HUES64 (cell line): Measurements from ENCODE around the gene CROCC.
"Not testable (repeated sequence)": the region's sequence is repeated elsewhere in the genome, so short reads cannot be mapped to it uniquely, and the experiment has no call there.

ENCODE experiments used
- H3K27ac ChIP-seq: 2 replicates; pipeline ENCODE4 v1.7.0; 2013; ENCODE audit warnings: low read depth, low read length, inconsistent platforms
- H3K27me3 ChIP-seq: 2 replicates; pipeline ENCODE4 v1.6.1; 2013; ENCODE audit warnings: mild to moderate bottlenecking, low read length; ENCODE audit not compliant: insufficient read depth
- H3K36me3 ChIP-seq: 2 replicates; pipeline ENCODE4 v1.6.1; 2013; ENCODE audit warnings: mild to moderate bottlenecking, low read length; ENCODE audit not compliant: insufficient read depth
- H3K4me1 ChIP-seq: 2 replicates; pipeline ENCODE4 v1.6.1; 2013; ENCODE audit warnings: mild to moderate bottlenecking, low read length, moderate library complexity; ENCODE audit not compliant: insufficient read depth
- H3K4me3 ChIP-seq: 2 replicates; pipeline ENCODE4 v1.5.1; 2013; ENCODE audit warnings: mild to moderate bottlenecking, low read length, moderate library complexity
- H3K9ac ChIP-seq: 2 replicates; pipeline ENCODE4 v1.6.1; 2013; ENCODE audit warnings: mild to moderate bottlenecking, low read depth, low read length
- H3K9me3 ChIP-seq: 2 replicates; pipeline ENCODE4 v1.6.1; 2013; ENCODE audit warnings: low read depth, low read length; ENCODE audit not compliant: insufficient read depth
- WGBS: fragments of 150-250, 120-280 bp; methylation state at CpG from one replicate; pipeline ENCODE4 v1.1.7; 2013; ENCODE audit warnings: missing lambda C conversion rate; 5-methylcytosine and 5-hydroxymethylcytosine counted together

CROCC gene

DNA sequence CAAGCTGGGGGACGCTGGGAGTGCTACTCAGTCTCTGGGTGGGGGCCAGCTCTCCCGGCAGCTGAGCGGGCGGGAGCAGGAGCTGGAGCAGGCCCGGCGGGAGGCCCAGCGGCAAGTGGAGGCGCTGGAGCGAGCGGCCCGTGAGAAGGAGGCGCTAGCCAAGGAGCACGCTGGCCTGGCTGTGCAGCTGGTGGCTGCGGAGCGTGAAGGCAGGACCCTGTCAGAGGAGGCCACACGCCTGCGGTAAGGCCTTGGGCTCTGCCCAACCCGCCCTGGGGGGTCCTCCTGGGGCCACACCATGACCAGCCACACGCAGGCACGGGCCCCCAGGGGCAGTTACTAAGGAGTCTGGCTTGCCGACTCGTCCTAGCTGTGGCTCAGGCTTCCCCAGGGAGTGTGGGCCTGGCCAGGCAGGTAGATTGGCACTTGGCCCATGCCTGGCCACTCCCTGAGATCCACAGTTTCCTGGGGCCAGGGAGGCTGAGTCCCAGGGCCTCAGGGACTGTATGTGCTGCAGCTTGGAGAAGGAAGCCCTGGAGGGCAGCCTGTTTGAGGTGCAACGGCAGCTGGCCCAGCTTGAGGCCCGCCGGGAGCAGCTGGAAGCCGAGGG, 26.7 kb downstream of the CROCC start:
- H3K27me3 ChIP-seq, H3K9ac ChIP-seq, H3K9me3 ChIP-seq, H3K27ac ChIP-seq, H3K4me1 ChIP-seq, H3K4me3 ChIP-seq: not testable (repeated sequence)
- H3K36me3 ChIP-seq: peaks cover 46% of the 10 kb centered on the region
- 95% methylated on average over 26 of the region's 26 CpGs for WGBS

GRCh38 chr1:16949026-16949425, 27.3 kb downstream of the CROCC start:
- WGBS: 96% methylated on average over 7 of the region's 7 CpGs
- not testable (repeated sequence) for H3K27ac ChIP-seq, H3K4me3 ChIP-seq, H3K27me3 ChIP-seq, H3K4me1 ChIP-seq, H3K9ac ChIP-seq, H3K9me3 ChIP-seq
- H3K36me3 ChIP-seq: peaks cover 40% of the 10 kb centered on the region

DNA sequence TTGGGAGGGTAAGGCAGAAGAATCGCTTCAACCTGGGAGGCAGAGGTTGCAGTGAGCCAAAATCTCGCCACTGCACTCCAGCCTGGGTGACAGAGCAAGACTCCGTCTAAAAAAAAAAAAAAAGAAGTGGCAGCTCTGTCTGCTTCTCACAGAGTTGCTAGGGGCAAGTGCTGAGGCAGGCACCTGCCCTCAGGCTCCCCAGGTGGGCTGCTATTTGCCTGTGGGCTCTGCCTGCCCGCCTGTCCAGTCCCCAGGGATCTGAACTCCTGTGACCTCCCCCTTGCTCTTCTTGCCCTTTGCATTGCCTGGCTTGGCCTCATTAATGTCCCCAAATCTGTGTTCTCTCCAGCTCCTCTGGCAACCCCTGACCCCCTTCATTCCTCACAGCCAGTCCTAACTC, 30.6 kb downstream of the CROCC start:
- H3K9me3 ChIP-seq, H3K9ac ChIP-seq, H3K4me1 ChIP-seq, H3K4me3 ChIP-seq, H3K27me3 ChIP-seq, H3K27ac ChIP-seq: not testable (repeated sequence)
- H3K36me3 ChIP-seq: peaks cover 47% of the 10 kb centered on the region
- WGBS: 95% methylated on average over 4 of the region's 4 CpGs

GRCh38 chr1:16954579-16954978, 32.8 kb downstream of the CROCC start:
- no peaks in the 10 kb centered on the region for H3K4me1 ChIP-seq
- H3K9ac ChIP-seq: no peak overlapping the region
- H3K36me3 ChIP-seq: peaks cover 46% of the 10 kb centered on the region
- no peak overlapping the region for H3K27ac ChIP-seq
- H3K27me3 ChIP-seq: no peaks in the 10 kb centered on the region
- 95% methylated on average over 18 of the region's 18 CpGs for WGBS
- no peak overlapping the region for H3K4me3 ChIP-seq
- no peaks in the 10 kb centered on the region for H3K9me3 ChIP-seq

DNA sequence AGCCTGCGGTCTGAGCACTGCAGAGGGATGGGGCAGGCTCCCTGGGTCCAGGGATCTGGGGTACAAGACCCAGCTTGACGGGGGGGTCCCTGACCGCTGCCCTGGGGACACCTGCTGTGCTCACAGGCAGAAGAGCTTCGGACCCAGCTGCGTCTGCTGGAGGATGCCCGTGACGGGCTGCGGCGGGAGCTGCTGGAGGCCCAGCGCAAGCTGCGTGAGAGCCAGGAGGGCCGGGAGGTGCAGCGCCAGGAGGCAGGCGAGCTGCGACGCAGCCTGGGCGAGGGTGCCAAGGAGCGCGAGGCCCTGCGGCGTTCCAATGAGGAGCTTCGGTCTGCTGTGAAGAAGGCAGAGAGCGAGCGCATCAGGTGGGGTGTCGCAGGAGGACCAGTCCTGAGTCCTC, 33.5 kb downstream of the CROCC start:
- Histone ChIP-seq H3K36me3 (peaks cover 46% of the 10 kb centered on the region), H3K9me3 (no peaks in the 10 kb centered on the region), H3K4me3 (no peak overlapping the region), H3K27me3 (no peaks in the 10 kb centered on the region), H3K4me1 (peaks cover under 1% of the 10 kb centered on the region; the same call in 1 of the 2 replicates), H3K27ac (no peak overlapping the region), H3K9ac (no peak overlapping the region)
- WGBS: 96% methylated on average over 25 of the region's 25 CpGs

DNA sequence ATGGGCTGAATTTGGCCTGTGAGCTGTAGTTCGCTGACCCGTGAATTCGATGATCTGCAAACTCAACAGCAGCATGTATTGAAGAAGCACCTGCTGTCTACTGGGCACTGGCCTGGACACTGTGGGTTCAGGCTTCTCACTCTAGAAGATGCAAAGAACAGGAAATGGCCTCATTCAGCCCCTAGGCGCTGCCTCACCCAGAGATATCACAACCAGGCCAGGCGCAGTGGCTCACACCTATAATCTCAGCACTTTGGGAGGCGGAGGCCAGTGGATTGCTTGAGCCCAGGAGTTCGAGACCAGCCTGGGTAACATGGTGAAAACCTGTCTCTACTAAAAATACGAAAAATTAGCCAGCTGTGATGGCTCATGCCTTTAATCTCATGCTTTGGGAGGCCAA, 35.0 kb downstream of the CROCC start:
- peaks cover 3% of the 10 kb centered on the region; the same call in 1 of the 2 replicates for H3K4me1 ChIP-seq
- H3K9ac ChIP-seq: no peak overlapping the region
- 97% methylated on average over 8 of the region's 8 CpGs for WGBS
- H3K4me3 ChIP-seq: no peak overlapping the region
- H3K27ac ChIP-seq: no peak overlapping the region
- H3K36me3 ChIP-seq: peaks cover 41% of the 10 kb centered on the region
- H3K27me3 ChIP-seq: no peaks in the 10 kb centered on the region
- no peaks in the 10 kb centered on the region for H3K9me3 ChIP-seq

DNA sequence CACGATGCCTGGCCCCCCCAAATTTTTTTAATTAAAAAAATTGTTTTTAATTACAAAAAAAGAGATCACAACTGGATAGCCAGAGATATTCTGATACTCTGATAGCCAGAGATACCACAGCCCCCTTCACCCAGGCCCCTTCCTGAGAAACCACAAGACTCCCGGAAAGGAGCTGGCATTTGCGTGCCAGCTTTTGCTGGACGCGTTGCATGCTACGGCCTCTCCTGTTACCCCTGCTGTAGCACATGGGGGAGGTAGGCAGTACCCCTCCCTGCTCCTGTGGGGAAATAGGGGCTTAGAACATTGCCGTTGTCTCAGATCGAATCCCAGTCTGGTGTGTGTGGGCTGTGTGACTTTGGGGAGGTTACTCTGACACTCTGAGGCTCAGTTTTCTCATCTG, 36.0 kb downstream of the CROCC start:
- Histone ChIP-seq H3K27ac (no peak overlapping the region), H3K27me3 (no peaks in the 10 kb centered on the region), H3K36me3 (peaks cover 41% of the 10 kb centered on the region), H3K4me1 (peaks cover 3% of the 10 kb centered on the region; the same call in 1 of the 2 replicates), H3K9me3 (no peaks in the 10 kb centered on the region), H3K4me3 (no peak overlapping the region), H3K9ac (no peak overlapping the region)
- WGBS: 99% methylated on average over 7 of the region's 8 CpGs

DNA sequence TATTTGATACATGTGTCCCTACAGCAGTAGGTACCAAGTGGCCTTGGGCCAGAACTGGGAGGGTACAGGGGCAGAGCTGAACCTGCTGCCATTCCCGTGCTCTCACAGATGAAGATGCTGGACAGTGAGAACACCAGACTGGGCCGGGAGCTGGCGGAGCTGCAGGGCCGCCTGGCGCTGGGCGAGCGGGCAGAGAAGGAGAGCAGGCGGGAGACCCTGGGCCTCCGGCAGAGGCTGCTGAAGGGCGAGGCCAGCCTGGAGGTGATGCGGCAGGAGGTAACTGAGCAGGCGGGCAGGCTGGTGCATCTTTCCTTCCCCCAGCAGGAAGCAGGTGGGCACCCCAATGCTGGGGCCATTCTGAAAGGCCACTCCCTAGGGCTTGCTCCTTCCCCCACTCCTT, 36.7 kb downstream of the CROCC start:
- H3K36me3 ChIP-seq: peaks cover 41% of the 10 kb centered on the region
- peaks cover 3% of the 10 kb centered on the region; the same call in 1 of the 2 replicates for H3K4me1 ChIP-seq
- no peak overlapping the region for H3K9ac ChIP-seq
- H3K27ac ChIP-seq: no peak overlapping the region
- WGBS: 95% methylated on average over 12 of the region's 12 CpGs
- no peak overlapping the region for H3K4me3 ChIP-seq
- no peaks in the 10 kb centered on the region for H3K9me3 ChIP-seq
- H3K27me3 ChIP-seq: no peaks in the 10 kb centered on the region

GRCh38 chr1:16960560-16961296, 39.0 kb downstream of the CROCC start:
- Histone ChIP-seq H3K36me3 (peaks cover 36% of the 10 kb centered on the region), H3K4me1 (peaks cover 3% of the 10 kb centered on the region; the same call in 1 of the 2 replicates), H3K9me3 (no peaks in the 10 kb centered on the region), H3K27ac (no peak overlapping the region), H3K9ac (peak overlapping the region; percentile 75), H3K4me3 (peak overlapping the region; percentile 59), H3K27me3 (no peaks in the 10 kb centered on the region)
- WGBS: 7% methylated on average over 54 of the region's 57 CpGs

- Histone ChIP-seq H3K4me1 (peaks cover 3% of the 10 kb centered on the region; the same call in 1 of the 2 replicates), H3K9me3 (no peaks in the 10 kb centered on the region), H3K4me3 (peak overlapping the region; percentile 59), H3K27me3 (no peaks in the 10 kb centered on the region), H3K27ac (no peak overlapping the region), H3K9ac (no peak overlapping the region), H3K36me3 (peaks cover 36% of the 10 kb centered on the region)
- 95% methylated on average over 14 of the region's 14 CpGs for WGBS
Observed at GRCh38 chr1:16961297-16962133, 39.8 kb downstream of the CROCC start.

DNA sequence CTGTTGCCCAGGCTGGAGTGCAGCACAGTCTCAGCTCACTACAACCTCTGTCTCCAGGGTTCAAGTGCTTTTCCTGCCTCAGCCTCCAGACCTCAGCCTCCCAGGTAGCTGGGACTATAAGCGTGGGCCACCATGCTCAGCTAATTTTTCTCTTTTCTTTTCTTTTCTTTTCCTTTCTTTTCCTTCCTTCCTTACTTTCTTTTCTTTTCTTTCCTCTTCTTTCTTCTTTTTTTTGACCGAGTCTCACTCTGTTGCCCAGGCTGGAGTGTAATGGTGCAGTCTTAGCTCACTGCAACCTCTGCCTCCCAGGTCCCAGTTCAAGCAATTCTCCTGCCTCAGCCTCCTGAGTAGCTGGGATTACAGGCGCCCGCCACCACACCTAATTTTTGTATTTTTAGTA, 42.4 kb downstream of the CROCC start:
- H3K9me3 ChIP-seq, H3K9ac ChIP-seq, H3K27ac ChIP-seq, H3K27me3 ChIP-seq, H3K4me1 ChIP-seq, H3K4me3 ChIP-seq: not testable (repeated sequence)
- 94% methylated on average over 4 of the region's 4 CpGs for WGBS
- peaks cover 24% of the 10 kb centered on the region for H3K36me3 ChIP-seq
